Endothelial cell of umbilical vein (primary cell): Measurements from ENCODE around the gene GALNT17. TPM values are rescaled to one million over a fixed set of nuclear protein-coding genes. Genes with fewer than 3 reads are reported as not detected.

Source experiments
- BruUV-seq: library from RNA; stranded (reverse); fragments of 400-500 nt; replicated peaks from 2 replicates; lab custom pipeline; 2021; lab: Mats Ljungman, UMichigan
- CTCF ChIA-PET: fragments of 300-600, 350-600 bp; sonication (Branson Sonifier 250); formaldehyde crosslinking; loops from one replicate; lab custom pipeline; 2021; ENCODE audit warnings: antibody characterized with exemption, inconsistent platforms; lab: Charles Lee
- POLR2A ChIA-PET: fragments of 300-600, 350-600 bp; sonication (Branson Sonifier 250); formaldehyde crosslinking; loops from one replicate; lab custom pipeline; 2021; ENCODE audit warnings: antibody characterized with exemption, inconsistent platforms; lab: Charles Lee
- DNase-seq: peaks from one replicate; pipeline ENCODE4 v3.0.0-alpha.2; 2011; ENCODE audit warnings: low read depth, low spot score
- FAIRE-seq: peaks from 2 replicates; lab custom pipeline; 2011; peaks lifted over from hg19 to GRCh38; lab: Jason Lieb, UNC
- H2AFZ ChIP-seq: 2 replicates; pipeline ENCODE4 v1.6.0; 2012; ENCODE audit warnings: low read depth, low read length, control low read depth, inconsistent platforms
- H3K27ac ChIP-seq: 2 replicates; pipeline ENCODE4 v1.5.1; 2011; ENCODE audit warnings: low read depth, mild to moderate bottlenecking, control low read depth, low read length, moderate library complexity; ENCODE audit not compliant: insufficient read depth
- H3K27me3 ChIP-seq, 2 experiments: 2 replicates each; pipeline versions ENCODE4 v1.6.0 to v1.6.1; 2011; ENCODE audit warnings: low read length in 2 of 2, mixed read lengths in 1 of 2; ENCODE audit not compliant: control insufficient read depth in 2 of 2, insufficient read depth in 2 of 2
- H3K36me3 ChIP-seq, 2 experiments: 2 replicates in 1 of 2; 3 replicates in 1 of 2; pipeline ENCODE4 v1.5.1; 2011; ENCODE audit warnings: low read length in 2 of 2, mild to moderate bottlenecking in 1 of 2, moderate library complexity in 1 of 2; ENCODE audit not compliant: control insufficient read depth in 2 of 2, insufficient read depth in 2 of 2; ENCODE audit errors: extremely low read depth in 1 of 2
- H3K4me1 ChIP-seq: 3 replicates; pipeline ENCODE4 v1.5.1; 2011; ENCODE audit warnings: mild to moderate bottlenecking, low read length; ENCODE audit not compliant: control insufficient read depth, insufficient read depth; ENCODE audit errors: extremely low read depth
- H3K4me2 ChIP-seq: 2 replicates; pipeline ENCODE4 v1.6.1; 2011; ENCODE audit warnings: low read length, control low read depth, mixed read lengths; ENCODE audit not compliant: insufficient read depth
- H3K4me3 ChIP-seq, 3 experiments: fragments of 200-600 bp in 1 of 3; sonication (generic), shearing (Covaris generic) in 1 of 3; replicated peaks in 1 of 3; 2 replicates each; pipeline ENCODE4 v1.5.1; 2011 to 2016; ENCODE audit warnings: control low read depth in 3 of 3, low read length in 3 of 3, mild to moderate bottlenecking in 2 of 3, inconsistent platforms in 1 of 3, low read depth in 1 of 3, moderate library complexity in 1 of 3; ENCODE audit not compliant: insufficient read depth in 1 of 3
- H3K79me2 ChIP-seq: 2 replicates; pipeline ENCODE4 v1.6.0; 2012; ENCODE audit warnings: low read length, inconsistent platforms; ENCODE audit not compliant: control insufficient read depth, insufficient read depth
- H3K9ac ChIP-seq: replicated peaks from 2 replicates; pipeline ENCODE3; 2011; ENCODE audit warnings: low read length, control low read depth; ENCODE audit not compliant: insufficient read depth; ENCODE audit errors: extremely low read depth
- H3K9me1 ChIP-seq: replicated peaks from 3 replicates; pipeline ENCODE4 v1.6.0; 2011; ENCODE audit warnings: mild to moderate bottlenecking, low read length; ENCODE audit not compliant: control insufficient read depth, insufficient read depth; ENCODE audit errors: extremely low read depth
- H3K9me3 ChIP-seq: replicated peaks from 2 replicates; pipeline ENCODE4 v1.5.1; 2012; ENCODE audit warnings: low read length, inconsistent platforms; ENCODE audit not compliant: control insufficient read depth, insufficient read depth
- H4K20me1 ChIP-seq: replicated peaks from 2 replicates; pipeline ENCODE3; 2011; ENCODE audit warnings: mild to moderate bottlenecking, low read length; ENCODE audit not compliant: control insufficient read depth, insufficient read depth; ENCODE audit errors: extremely low read depth
- CTCF ChIP-seq, 2 donors: IDR thresholded peaks; 1 replicate in 1 of 2; 2 replicates in 1 of 2; pipeline ENCODE4 v1.5.1; 2011; ENCODE audit warnings: low read length in 2 of 2, mild to moderate bottlenecking in 2 of 2, moderate library complexity in 2 of 2, control low read depth in 1 of 2, inconsistent platforms in 1 of 2, low read depth in 1 of 2; ENCODE audit not compliant: insufficient read depth in 1 of 2; ENCODE audit errors: extremely low read depth in 1 of 2
- EZH2 ChIP-seq: IDR thresholded peaks from 2 replicates; pipeline ENCODE4 v1.6.1; 2012; ENCODE audit warnings: borderline replicate concordance, low read depth, mild to moderate bottlenecking, moderate library complexity, low read length, inconsistent platforms; ENCODE audit not compliant: severe bottlenecking
- FOS ChIP-seq: IDR thresholded peaks from 2 replicates; pipeline ENCODE4 v1.6.1; 2011; ENCODE audit warnings: mild to moderate bottlenecking, low read length, moderate library complexity, borderline replicate concordance; ENCODE audit not compliant: insufficient read depth
- GATA2 ChIP-seq: IDR thresholded peaks from 2 replicates; pipeline ENCODE4 v1.7.0; 2011; ENCODE audit warnings: low read depth, mild to moderate bottlenecking, moderate library complexity, mixed read lengths, low read length; ENCODE audit not compliant: insufficient read length, insufficient read depth
- JUN ChIP-seq: IDR thresholded peaks from 2 replicates; pipeline ENCODE4 v1.6.1; 2011; ENCODE audit warnings: borderline replicate concordance, low read depth; ENCODE audit not compliant: insufficient read length, insufficient read depth
- MAX ChIP-seq: IDR thresholded peaks from 2 replicates; pipeline ENCODE4 v1.6.1; 2011; ENCODE audit not compliant: insufficient read depth, insufficient read length
- MYC ChIP-seq: IDR thresholded peaks from one replicate; pipeline ENCODE4 v1.6.1; 2011; ENCODE audit warnings: mild to moderate bottlenecking, low read depth, low read length
- POLR2A ChIP-seq: IDR thresholded peaks from 2 replicates; pipeline ENCODE4 v1.6.1; 2012; ENCODE audit warnings: low read depth, mild to moderate bottlenecking, control low read depth, low read length
- POLR2AphosphoS5 ChIP-seq: IDR thresholded peaks from 2 replicates; pipeline ENCODE4 v1.6.1; 2012; ENCODE audit warnings: low read depth, mild to moderate bottlenecking, control low read depth, low read length, moderate library complexity; ENCODE audit not compliant: insufficient read depth
- dilution Hi-C: fragments of 300-500 bp; cut with MboI; formaldehyde crosslinking; loops from one replicate; pipeline ENCODE4 v1.15.0; 2019; ENCODE audit warnings: low sequenced_read_pairs; ENCODE audit not compliant: extremely low pct_ligation_motif_present
- intact Hi-C: fragments of 100-400 bp; cut with micrococcal nuclease; formaldehyde crosslinking; loops from one replicate; pipeline ENCODE4 v1.10.0; 2022
- polyA plus RNA-seq, 4 experiments: library from polyadenylated mRNA; depleted of rRNA in 3 of 4; stranded (reverse) in 3 of 4; unstranded in 1 of 4; fragments of >200 nt; gene quantifications; 2 replicates each; pipeline versions ENCODE4 v1.2.1 to v1.2.3, GENCODE V29; 2011 to 2012; ENCODE audit warnings: missing spikeins in 1 of 4
- total RNA-seq: library from RNA; stranded (reverse); gene quantifications from 2 replicates; pipeline ENCODE4 v1.2.3, GENCODE V29; 2021

GALNT17 gene
- total and polyA plus RNA-seq, 2 donors (not counting 3 experiments of a cell fraction or from before 2014, with no cell fraction given) = not detected

GRCh38 chr7:71363627-71364026 lies 231.7 kb downstream of the GALNT17 start:
- H3K9me3 ChIP-seq = no peaks in the 10 kb centered on the region
- dilution Hi-C loops (no loop called here), intact Hi-C loops (no loop called here)
- no peak for TF ChIP-seq GATA2
- no peak for TF ChIP-seq POLR2AphosphoS5
- TF ChIP-seq FOS = no peak
- TF ChIP-seq MAX = no peak
- H3K4me3 ChIP-seq = no peak overlapping the region
- H3K9ac ChIP-seq = no peak overlapping the region
- ChIA-PET POLR2A (no interaction called here), CTCF (interaction anchor here (1.0 kb wide), 1 partner anchor 28 kb away, joined by 3 read pairs; no protein-coding TSS in a partner anchor)
- no peaks in the 10 kb centered on the region for H3K36me3 ChIP-seq
- no peak overlapping the region for H3K27ac ChIP-seq
- H4K20me1 ChIP-seq = no peaks in the 10 kb centered on the region
- FAIRE-seq (no peak), DNase-seq (no peak)
- BruUV-seq = no TSS peak
- no peak overlapping the region for H3K4me2 ChIP-seq
- H3K4me1 ChIP-seq = no peaks in the 10 kb centered on the region
- H2AFZ ChIP-seq = no peak overlapping the region
- no peaks in the 10 kb centered on the region for H3K9me1 ChIP-seq
- no peaks in the 10 kb centered on the region for H3K27me3 ChIP-seq
- no peaks in the 10 kb centered on the region for H3K79me2 ChIP-seq

GRCh38 chr7:71364551-71364950 lies 232.6 kb downstream of the GALNT17 start:
- Histone ChIP-seq H2AFZ (no peak overlapping the region), H3K9ac (no peak overlapping the region), H3K9me1 (no peaks in the 10 kb centered on the region), H3K4me1 (no peaks in the 10 kb centered on the region), H3K9me3 (no peaks in the 10 kb centered on the region), H3K4me3 (no peak overlapping the region), H3K36me3 (no peaks in the 10 kb centered on the region), H3K27ac (no peak overlapping the region), H3K4me2 (no peak overlapping the region), H3K79me2 (no peaks in the 10 kb centered on the region), H3K27me3 (no peaks in the 10 kb centered on the region), H4K20me1 (no peaks in the 10 kb centered on the region)
- no peak for FAIRE-seq
- POLR2A ChIA-PET = no interaction called here
- no TSS peak for BruUV-seq
- dilution Hi-C loops (no loop called here), intact Hi-C loops (no loop called here)
- no peak for DNase-seq
- CTCF ChIA-PET = no interaction called here
- TF ChIP-seq EZH2 (no peak), MAX (no peak), POLR2AphosphoS5 (no peak), MYC (no peak), POLR2A (no peak), JUN (no peak), FOS (no peak), GATA2 (no peak), CTCF (IDR thresholded peaks at IDR 0.05; ENCODE audit: extremely low read depth in 1 of 2, insufficient read depth in 1 of 2, low read depth in 1 of 2, low read length in 2 of 2) (no peak)
